SK-N-SH (cell line): ENCODE data around the gene PCK2. TPM values are rescaled to one million over a fixed set of nuclear protein-coding genes. Genes with fewer than 3 reads are reported as not detected.

Source experiments
- CTCF ChIA-PET: fragments of 300-600, 350-600 bp; formaldehyde crosslinking; extraction: SDS; loops from one replicate; lab custom pipeline; 2021; lab: Yijun Ruan, JAX
- POLR2A ChIA-PET: fragments of 350-600 bp; sonication (Branson Sonifier 250); formaldehyde crosslinking; extraction: SDS; loops from one replicate; lab custom pipeline; 2020; ENCODE audit warnings: antibody characterized with exemption, inconsistent platforms; lab: Yijun Ruan, JAX
- DNase-seq: peaks from one replicate; pipeline ENCODE4 v3.0.0; 2012
- H2AFZ ChIP-seq: fragments of 200-600 bp; sonication (generic); 2 replicates; pipeline ENCODE4 v1.8.1; 2016; ENCODE audit warnings: antibody characterized with exemption, mild to moderate bottlenecking, low read depth
- H3F3A ChIP-seq: fragments of 200-600 bp; sonication (generic); replicated peaks from 2 replicates; pipeline ENCODE3; 2016; ENCODE audit warnings: antibody characterized with exemption, mild to moderate bottlenecking; ENCODE audit not compliant: insufficient read depth
- H3K27ac ChIP-seq, 2 experiments: fragments of 200-500 bp in 1 of 2; fragments of 200-600 bp in 1 of 2; sonication (Bioruptor generic) in 1 of 2; sonication (generic), shearing (Covaris generic) in 1 of 2; 2 replicates each; pipeline versions ENCODE4 v1.5.1 to v1.6.1; 2014 to 2016; ENCODE audit warnings: low read depth in 2 of 2, inconsistent platforms in 1 of 2, low read length in 1 of 2, mild to moderate bottlenecking in 1 of 2, mixed read lengths in 1 of 2
- H3K27me3 ChIP-seq: fragments of 200-600 bp; sonication (generic), shearing (Covaris generic); 2 replicates; pipeline ENCODE4 v1.6.1; 2016; ENCODE audit warnings: mixed run types; ENCODE audit not compliant: insufficient read depth
- H3K36me3 ChIP-seq, 2 experiments: fragments of 200-500 bp in 1 of 2; fragments of 200-600 bp in 1 of 2; sonication (Bioruptor generic) in 1 of 2; sonication (generic) in 1 of 2; replicated peaks in 1 of 2; 2 replicates each; pipeline versions ENCODE3 to v1.5.1; 2014 to 2016; ENCODE audit warnings: low read length in 1 of 2, mild to moderate bottlenecking in 1 of 2; ENCODE audit not compliant: insufficient read depth in 2 of 2, control insufficient read depth in 1 of 2
- H3K4me1 ChIP-seq, 2 experiments: fragments of 200-500 bp in 1 of 2; fragments of 200-600 bp in 1 of 2; sonication (Bioruptor generic) in 1 of 2; sonication (generic), shearing (Covaris generic) in 1 of 2; 2 replicates each; pipeline versions ENCODE4 v1.5.1 to v1.6.1; 2014 to 2016; ENCODE audit warnings: low read depth in 1 of 2, low read length in 1 of 2, mixed run types in 1 of 2; ENCODE audit not compliant: insufficient read depth in 2 of 2, control insufficient read depth in 1 of 2
- H3K4me2 ChIP-seq: fragments of 200-600 bp; sonication (generic), shearing (Covaris generic); 2 replicates; pipeline ENCODE4 v1.6.1; 2017; ENCODE audit warnings: mixed run types
- H3K4me3 ChIP-seq, 2 experiments: fragments of 200-500 bp in 1 of 2; fragments of 200-600 bp in 1 of 2; sonication (Bioruptor generic) in 1 of 2; sonication (generic), shearing (Covaris generic) in 1 of 2; 2 replicates each; pipeline versions ENCODE4 v1.5.1 to v1.8.1; 2014 to 2016; ENCODE audit warnings: low read depth in 2 of 2, inconsistent platforms in 1 of 2, low read length in 1 of 2, mild to moderate bottlenecking in 1 of 2, mixed read lengths in 1 of 2, moderate library complexity in 1 of 2
- H3K79me2 ChIP-seq: fragments of 200-600 bp; sonication (generic); 2 replicates; pipeline ENCODE4 v1.8.1; 2017; ENCODE audit warnings: mild to moderate bottlenecking; ENCODE audit not compliant: insufficient read depth
- H3K9ac ChIP-seq: fragments of 200-600 bp; sonication (generic); 2 replicates; pipeline ENCODE4 v1.6.1; 2017; ENCODE audit warnings: mixed run types
- H3K9me2 ChIP-seq: fragments of 200-600 bp; sonication (generic); 2 replicates; pipeline ENCODE4 v1.6.1; 2017; ENCODE audit warnings: mixed run types
- H3K9me3 ChIP-seq: fragments of 200-600 bp; sonication (generic); 2 replicates; pipeline ENCODE4 v1.6.1; 2017; ENCODE audit warnings: mixed run types, mild to moderate bottlenecking, moderate library complexity
- H4K20me1 ChIP-seq: fragments of 200-600 bp; sonication (generic); 2 replicates; pipeline ENCODE4 v1.6.1; 2017; ENCODE audit warnings: mild to moderate bottlenecking, mixed run types; ENCODE audit not compliant: insufficient read depth
- CHD2 ChIP-seq: fragments of 150-350 bp; IDR thresholded peaks from 2 replicates; pipeline ENCODE4 v1.6.1; 2018; ENCODE audit warnings: low read length; ENCODE audit not compliant: partially characterized antibody
- ELF1 ChIP-seq: IDR thresholded peaks from 2 replicates; pipeline ENCODE4 v1.4.0; 2012
- FOSL2 ChIP-seq: IDR thresholded peaks from 2 replicates; pipeline ENCODE4 v1.4.0; 2012; ENCODE audit warnings: low read depth, mild to moderate bottlenecking, moderate library complexity, borderline replicate concordance
- FOXJ3 ChIP-seq: sonication (generic); formaldehyde crosslinking; IDR thresholded peaks from 2 replicates; pipeline ENCODE4 v1.5.1; 2020; ENCODE audit warnings: mild to moderate bottlenecking, missing genetic modification reagents
- IRF3 ChIP-seq: fragments of 150-350 bp; IDR thresholded peaks from 2 replicates; pipeline ENCODE4 v1.6.1; 2016; ENCODE audit warnings: mild to moderate bottlenecking, low read depth, low read length
- JUND ChIP-seq: IDR thresholded peaks from 2 replicates; pipeline ENCODE4 v1.4.0; 2012
- MXI1 ChIP-seq: IDR thresholded peaks from 2 replicates; pipeline ENCODE4 v1.6.1; 2012; ENCODE audit warnings: mild to moderate bottlenecking, low read depth, low read length, improper control_type of control experiment
- NRF1 ChIP-seq: IDR thresholded peaks from 2 replicates; pipeline ENCODE4 v1.6.1; 2012; ENCODE audit warnings: low read depth, mild to moderate bottlenecking, low read length
- RAD21 ChIP-seq: IDR thresholded peaks from 2 replicates; pipeline ENCODE4 v1.6.1; 2012; ENCODE audit warnings: mild to moderate bottlenecking, low read length
- RCOR1 ChIP-seq: fragments of 150-350 bp; IDR thresholded peaks from 2 replicates; pipeline ENCODE4 v1.6.1; 2017; ENCODE audit warnings: antibody characterized with exemption, low read length
- REST ChIP-seq: IDR thresholded peaks from 2 replicates; pipeline ENCODE4 v1.6.1; 2012; ENCODE audit warnings: mild to moderate bottlenecking, low read depth, low read length, moderate library complexity
- RFX5 ChIP-seq: IDR thresholded peaks from 2 replicates; pipeline ENCODE4 v1.6.1; 2012; ENCODE audit warnings: mild to moderate bottlenecking, improper control_type of control experiment, low read length
- RXRA ChIP-seq: IDR thresholded peaks from 2 replicates; pipeline ENCODE4 v1.4.0; 2012; ENCODE audit warnings: low read depth, mild to moderate bottlenecking, borderline replicate concordance
- SMC3 ChIP-seq: IDR thresholded peaks from 2 replicates; pipeline ENCODE4 v1.6.1; 2012; ENCODE audit warnings: low read depth, low read length, improper control_type of control experiment
- TAF1 ChIP-seq: IDR thresholded peaks from 2 replicates; pipeline ENCODE4 v1.6.1; 2012; ENCODE audit warnings: low read depth, mild to moderate bottlenecking, low read length, moderate library complexity, borderline replicate concordance
- TCF12 ChIP-seq: IDR thresholded peaks from 2 replicates; pipeline ENCODE4 v1.4.0; 2012
- USF2 ChIP-seq: fragments of 150-350 bp; IDR thresholded peaks from 2 replicates; pipeline ENCODE4 v1.6.1; 2017; ENCODE audit warnings: antibody characterized with exemption, low read length, low read depth, borderline replicate concordance
- WGBS: methylation state at CpG from one replicate; pipeline ENCODE4 v1.1.6; 2017; ENCODE audit warnings: low lambda C conversion rate; 5-methylcytosine and 5-hydroxymethylcytosine counted together
- polyA plus RNA-seq, 3 experiments: library from polyadenylated mRNA; depleted of rRNA; stranded (reverse); fragments of >200 nt; gene quantifications; 2 replicates each; pipeline ENCODE4 v1.2.3, GENCODE V29; 2012

The PCK2 gene
- polyA plus RNA-seq, 1 of the 3 experiments (the other 2 are of a cell fraction): 16.6 TPM

- TF ChIP-seq MXI1 (no peak), RCOR1 (no peak), REST (no peak)
Observed at GRCh38 chr14:24138396-24139271, 44.5 kb downstream of the PCK2 start (continued).

GRCh38 chr14:24139272-24139934 is 45.3 kb downstream of the PCK2 start:
- H2AFZ ChIP-seq: no peak overlapping the region
- peaks cover 27 to 40% of the 10 kb centered on the region in 2 experiments for H3K36me3 ChIP-seq
- DNase-seq: no peak
- ChIA-PET POLR2A (interaction anchor here (1.1 to 1.8 kb wide), 3 partner anchors 7 to 33 kb away, joined by 3 to 5 read pairs (median 5); partner anchors contain the start of genes DCAF11, NRL and PSME2), CTCF (interaction anchor here (1.1 to 4.7 kb wide), 5 partner anchors 8 to 31 kb away, joined by 3 to 22 read pairs (median 5); partner anchors contain the start of genes IRF9 and RNF31)
- H3K9me3 ChIP-seq: no peaks in the 10 kb centered on the region
- no peaks in the 10 kb centered on the region for H3K9me2 ChIP-seq
- H4K20me1 ChIP-seq: no peaks in the 10 kb centered on the region
- peak overlapping the region; percentile 27 to 31; a peak in 2 of 4 replicates for H3K4me3 ChIP-seq
- 87% methylated on average over 7 of the region's 9 CpGs for WGBS
- peaks cover 6 to 36% of the 10 kb centered on the region in 2 experiments; a peak in 3 of 4 replicates for H3K4me1 ChIP-seq
- H3K27me3 ChIP-seq: no peaks in the 10 kb centered on the region
- H3K4me2 ChIP-seq: peak overlapping the region; percentile 97; the same call in 1 of the 2 replicates
- TF ChIP-seq FOSL2 (no peak), RFX5 (no peak), FOXJ3 (CRISPR knock-in tag) (no peak), TAF1 (no peak), NRF1 (no peak), CHD2 (no peak), SMC3 (no peak), RXRA (no peak), IRF3 (no peak), TCF12 (no peak), JUND (no peak), USF2 (no peak), ELF1 (no peak), RAD21 (no peak)
- H3F3A ChIP-seq: peaks cover 18% of the 10 kb centered on the region
- H3K9ac ChIP-seq: no peak overlapping the region
- peak overlapping the region in 1 of 2 experiments; percentile 29; a peak in 1 of 4 replicates for H3K27ac ChIP-seq
- H3K79me2 ChIP-seq: peaks cover 43% of the 10 kb centered on the region
